Choroid plexus epithelial cell (primary cell): Measurements from ENCODE around the gene ALDH3B2.
"Not testable (repeated sequence)": the region's sequence is repeated elsewhere in the genome, so short reads cannot be mapped to it uniquely, and the experiment has no call there.

Experiments
- DNase-seq: peaks from one replicate; pipeline ENCODE4 v3.0.0-alpha.2; 2010; ENCODE audit warnings: low read depth
- H3K4me3 ChIP-seq: 2 replicates; pipeline ENCODE4 v1.5.1; 2011; ENCODE audit warnings: low read depth, mild to moderate bottlenecking, control low read depth, low read length, moderate library complexity
- CTCF ChIP-seq: conservative IDR thresholded peaks from 2 replicates; pipeline ENCODE4 v1.5.1; 2011; ENCODE audit warnings: low read depth, mild to moderate bottlenecking, control low read depth, inconsistent platforms, low read length, moderate library complexity

The ALDH3B2 gene

GRCh38 chr11:67663532-67664212 is 10.8 kb downstream of the ALDH3B2 start:
- no peak for TF ChIP-seq CTCF
- no peak for DNase-seq

GRCh38 chr11:67662835-67663531 is 11.4 kb downstream of the ALDH3B2 start:
- DNase-seq: no peak
- H3K4me3 ChIP-seq: no peak overlapping the region
- TF ChIP-seq CTCF: no peak

More at GRCh38 chr11:67663532-67664212, 10.8 kb downstream of the ALDH3B2 start:
- H3K4me3 ChIP-seq: no peak overlapping the region

- H3K4me3 ChIP-seq: no peak overlapping the region
- no peak for DNase-seq
- no peak for TF ChIP-seq CTCF
These were observed 12.1 kb downstream of the ALDH3B2 start for GRCh38 chr11:67662142-67662834.

GRCh38 chr11:67660752-67661151 is 13.7 kb downstream of the ALDH3B2 start:
- H3K4me3 ChIP-seq, DNase-seq: not testable (repeated sequence)

GRCh38 chr11:67659651-67660165 is 14.7 kb downstream of the ALDH3B2 start:
- DNase-seq, H3K4me3 ChIP-seq: not testable (repeated sequence)

- no peak for TF ChIP-seq CTCF
- no peak overlapping the region for H3K4me3 ChIP-seq
- no peak for DNase-seq
These were observed 17.1 kb downstream of the ALDH3B2 start for GRCh38 chr11:67657300-67657699.

- H3K4me3 ChIP-seq: no peak overlapping the region
- peak; percentile 10 for DNase-seq
- no peak for TF ChIP-seq CTCF
These were observed 18.0 kb downstream of the ALDH3B2 start for GRCh38 chr11:67656278-67656922.
